Left ventricle myocardium inferior (tissue), 1 donor: ENCODE data around the gene PXDC1. TPM values are rescaled to one million over a fixed set of nuclear protein-coding genes. Genes with fewer than 3 reads are reported as not detected.

Experiments used
- DNase-seq: peaks from one replicate; pipeline ENCODE4 v3.0.0-alpha.2; 2020
- H3K27ac ChIP-seq: fragments of 200-600 bp; replicated peaks from 2 replicates; pipeline ENCODE4 v1.8.0; 2021
- H3K27me3 ChIP-seq: fragments of 200-600 bp; 2 replicates; pipeline ENCODE4 v1.8.0; 2021; ENCODE audit warnings: low read depth
- H3K36me3 ChIP-seq: fragments of 200-600 bp; 2 replicates; pipeline ENCODE4 v1.8.0; 2021
- H3K4me1 ChIP-seq: fragments of 200-600 bp; 2 replicates; pipeline ENCODE4 v1.8.0; 2021
- H3K4me3 ChIP-seq: fragments of 200-600 bp; 2 replicates; pipeline ENCODE4 v1.8.0; 2021; ENCODE audit warnings: mild to moderate bottlenecking, moderate library complexity
- H3K9me3 ChIP-seq: fragments of 200-600 bp; replicated peaks from 2 replicates; pipeline ENCODE4 v1.8.0; 2021
- intact Hi-C: fragments of 100-400 bp; cut with micrococcal nuclease; formaldehyde crosslinking; loops from one replicate; pipeline ENCODE4 v1.11.0; 2022
- total RNA-seq: library from RNA; stranded (reverse); fragmentation: NEBNext Ultra II Directional; extraction: Animal tissue kit (Norgen Biotek cat#: 25700); gene quantifications from one replicate; pipeline ENCODE4 v1.2.1, GENCODE V29; 2021
- TF ChIP-seq, protein P1 (sequence below): fragments of 200-600 bp; IDR thresholded peaks from 2 replicates; pipeline ENCODE4 v1.8.0; 2021; ENCODE audit warnings: antibody characterized with exemption, mild to moderate bottlenecking, borderline replicate concordance
- donor health status: DM: no; HTN: yes; CAD: no; lungs with severe emphysema.

PXDC1 gene
- total RNA-seq, 1 donor from 2014 or later = 25.2 TPM

DNA sequence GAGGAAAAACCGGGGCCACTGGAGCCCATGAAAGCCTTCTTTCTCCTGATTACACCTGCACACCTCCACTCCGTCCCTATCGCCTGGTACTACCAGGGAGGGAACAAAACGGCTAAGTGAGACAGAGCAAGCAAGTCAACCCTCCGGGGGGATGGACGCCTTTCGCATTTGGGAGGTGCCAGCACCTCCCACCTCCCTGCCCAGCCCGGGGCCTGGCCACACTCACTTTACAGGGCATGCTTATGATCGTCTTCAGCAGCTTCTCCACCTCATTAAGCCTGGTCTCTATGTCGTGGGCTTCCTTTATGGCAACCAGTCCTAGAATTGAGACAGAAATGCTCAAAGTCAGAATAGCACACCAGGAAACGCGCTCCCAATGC lies 13.7 kb downstream of the PXDC1 start:
- H3K27ac ChIP-seq = no peak overlapping the region
- no peak for DNase-seq
- H3K9me3 ChIP-seq = no peaks in the 10 kb centered on the region
- intact Hi-C loops = no loop called here
- no peaks in the 10 kb centered on the region for H3K27me3 ChIP-seq
- H3K4me1 ChIP-seq = peaks cover 71% of the 10 kb centered on the region
- peaks cover 42% of the 10 kb centered on the region for H3K36me3 ChIP-seq
- TF ChIP-seq, protein P1, sequence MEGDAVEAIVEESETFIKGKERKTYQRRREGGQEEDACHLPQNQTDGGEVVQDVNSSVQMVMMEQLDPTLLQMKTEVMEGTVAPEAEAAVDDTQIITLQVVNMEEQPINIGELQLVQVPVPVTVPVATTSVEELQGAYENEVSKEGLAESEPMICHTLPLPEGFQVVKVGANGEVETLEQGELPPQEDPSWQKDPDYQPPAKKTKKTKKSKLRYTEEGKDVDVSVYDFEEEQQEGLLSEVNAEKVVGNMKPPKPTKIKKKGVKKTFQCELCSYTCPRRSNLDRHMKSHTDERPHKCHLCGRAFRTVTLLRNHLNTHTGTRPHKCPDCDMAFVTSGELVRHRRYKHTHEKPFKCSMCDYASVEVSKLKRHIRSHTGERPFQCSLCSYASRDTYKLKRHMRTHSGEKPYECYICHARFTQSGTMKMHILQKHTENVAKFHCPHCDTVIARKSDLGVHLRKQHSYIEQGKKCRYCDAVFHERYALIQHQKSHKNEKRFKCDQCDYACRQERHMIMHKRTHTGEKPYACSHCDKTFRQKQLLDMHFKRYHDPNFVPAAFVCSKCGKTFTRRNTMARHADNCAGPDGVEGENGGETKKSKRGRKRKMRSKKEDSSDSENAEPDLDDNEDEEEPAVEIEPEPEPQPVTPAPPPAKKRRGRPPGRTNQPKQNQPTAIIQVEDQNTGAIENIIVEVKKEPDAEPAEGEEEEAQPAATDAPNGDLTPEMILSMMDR = no peak
- H3K4me3 ChIP-seq = no peak overlapping the region

DNA sequence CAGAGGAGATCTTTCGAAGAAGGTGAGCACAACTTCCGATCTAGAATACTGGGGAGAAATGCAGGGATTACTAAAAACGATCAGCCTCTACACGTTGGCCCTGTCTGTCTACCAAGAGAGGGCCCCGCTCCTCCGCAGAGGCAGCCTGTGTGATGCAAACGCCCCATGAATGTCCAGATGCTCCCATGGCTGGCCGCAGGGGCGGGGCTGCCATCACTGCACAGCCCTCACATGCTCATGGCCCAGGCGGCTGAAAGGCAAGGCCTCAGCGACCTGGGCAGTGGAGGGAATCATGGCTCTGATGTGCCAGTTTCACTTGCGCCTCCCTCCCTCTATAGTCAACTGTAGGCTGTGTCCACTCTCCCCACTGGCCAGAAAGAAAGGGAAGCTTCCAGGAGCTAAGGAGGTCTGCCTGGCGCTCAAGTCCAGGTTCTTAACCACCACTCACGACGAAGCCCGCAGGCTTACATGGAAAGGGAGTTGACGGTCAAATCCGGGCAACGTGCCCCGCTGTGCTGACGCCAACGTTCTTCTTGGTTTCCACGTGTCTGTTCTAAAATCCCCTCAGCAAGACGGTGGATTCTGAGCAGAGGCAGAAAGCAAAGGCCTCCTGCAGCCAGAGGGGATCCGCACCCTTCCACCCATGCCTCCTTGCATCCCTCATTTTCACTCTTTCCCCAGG lies 14.2 kb downstream of the PXDC1 start:
- H3K4me1 ChIP-seq = peaks cover 71% of the 10 kb centered on the region
- H3K9me3 ChIP-seq = no peaks in the 10 kb centered on the region
- H3K4me3 ChIP-seq = no peak overlapping the region
- no peaks in the 10 kb centered on the region for H3K27me3 ChIP-seq
- TF ChIP-seq, protein P1 = no peak
- H3K27ac ChIP-seq = no peak overlapping the region
- peaks cover 42% of the 10 kb centered on the region for H3K36me3 ChIP-seq
- no peak for DNase-seq
- intact Hi-C loops = no loop called here

GRCh38 chr6:3735029-3735605 lies 16.4 kb downstream of the PXDC1 start:
- intact Hi-C loops = no loop called here
- H3K27me3 ChIP-seq = no peaks in the 10 kb centered on the region
- H3K27ac ChIP-seq = no peak overlapping the region
- no peak overlapping the region for H3K4me3 ChIP-seq
- no peak for DNase-seq
- TF ChIP-seq, protein P1 = no peak
- H3K9me3 ChIP-seq = no peaks in the 10 kb centered on the region
- H3K36me3 ChIP-seq = peaks cover 49% of the 10 kb centered on the region
- peaks cover 59% of the 10 kb centered on the region for H3K4me1 ChIP-seq

GRCh38 chr6:3734023-3734422 lies 17.5 kb downstream of the PXDC1 start:
- intact Hi-C loops = loop anchor here (5.0 kb wide), 1 partner anchor 457 kb away; no protein-coding TSS in a partner anchor
- TF ChIP-seq, protein P1 = no peak
- Histone ChIP-seq H3K36me3 (peaks cover 49% of the 10 kb centered on the region), H3K4me3 (no peak overlapping the region), H3K27me3 (no peaks in the 10 kb centered on the region), H3K4me1 (peaks cover 48% of the 10 kb centered on the region), H3K27ac (no peak overlapping the region), H3K9me3 (no peaks in the 10 kb centered on the region)
- no peak for DNase-seq

DNA sequence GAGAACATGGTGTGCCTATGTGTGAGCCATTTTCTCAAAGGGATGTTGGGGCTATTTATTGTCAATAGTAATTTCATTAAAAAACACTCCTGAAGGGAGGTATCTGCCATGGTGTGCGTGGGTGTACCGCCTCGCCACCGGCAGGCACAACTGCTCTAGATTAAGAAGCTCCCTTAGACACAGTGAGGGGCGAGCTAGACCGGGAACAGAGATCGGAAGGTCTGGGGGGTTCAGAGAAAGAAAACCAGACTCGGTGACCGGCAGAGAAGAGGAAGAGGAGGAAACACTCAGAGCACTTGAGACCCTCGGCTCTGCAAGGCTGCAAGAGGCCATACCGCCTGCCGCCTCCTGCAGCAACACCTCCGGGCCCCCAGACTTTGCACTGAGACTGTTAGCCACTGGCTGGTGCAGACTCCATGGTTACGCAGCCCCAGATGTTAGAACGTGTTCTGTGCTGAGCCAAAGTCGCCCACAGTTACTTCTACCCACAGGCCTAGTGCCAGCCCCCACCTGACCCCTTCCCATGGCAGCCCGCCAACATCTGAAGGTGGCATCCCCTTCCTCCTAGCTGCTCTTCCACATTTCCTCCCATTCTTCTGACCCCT lies 18.1 kb downstream of the PXDC1 start:
- intact Hi-C loops = loop anchor here (5.0 kb wide), 1 partner anchor 456 kb away; no protein-coding TSS in a partner anchor
- peaks cover 42% of the 10 kb centered on the region for H3K4me1 ChIP-seq
- H3K27ac ChIP-seq = no peak overlapping the region
- no peaks in the 10 kb centered on the region for H3K27me3 ChIP-seq
- H3K4me3 ChIP-seq = no peak overlapping the region
- no peaks in the 10 kb centered on the region for H3K9me3 ChIP-seq
- TF ChIP-seq, protein P1 = no peak
- no peak for DNase-seq
- H3K36me3 ChIP-seq = peaks cover 49% of the 10 kb centered on the region
